ENCODE data around the gene LARGE1.
"Not testable (repeated sequence)": the region's sequence is repeated elsewhere in the genome, so short reads cannot be mapped to it uniquely, and the experiment has no call there.

LARGE1 gene

GRCh38 chr22:33385611-33386010, 534.7 kb downstream of the LARGE1 start:
- no peak for DNase-seq (ENCODE audit: low read depth in 2 of 3, low spot score in 1 of 3)

DNA sequence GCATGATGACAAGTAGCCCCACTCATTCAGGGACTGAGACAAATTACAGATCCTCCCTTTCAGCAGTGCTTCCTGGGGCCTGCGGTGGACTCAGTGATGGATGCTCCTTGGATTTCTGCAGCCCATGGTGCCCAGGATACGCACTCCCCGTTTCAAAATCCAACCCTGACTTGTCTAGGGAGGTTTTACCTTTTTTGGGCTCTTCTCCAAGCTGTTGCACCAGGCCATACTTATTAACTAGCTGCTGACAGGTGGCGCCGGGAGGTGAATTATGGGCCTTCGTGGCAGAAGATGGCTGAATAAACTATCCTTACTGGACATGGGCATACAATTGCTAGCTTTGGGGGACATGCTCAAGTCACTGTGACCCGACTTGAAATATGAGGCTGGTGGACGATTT, 537.8 kb downstream of the LARGE1 start:
- DNase-seq (ENCODE audit: low read depth in 2 of 3, low spot score in 1 of 3) = no peak

DNA sequence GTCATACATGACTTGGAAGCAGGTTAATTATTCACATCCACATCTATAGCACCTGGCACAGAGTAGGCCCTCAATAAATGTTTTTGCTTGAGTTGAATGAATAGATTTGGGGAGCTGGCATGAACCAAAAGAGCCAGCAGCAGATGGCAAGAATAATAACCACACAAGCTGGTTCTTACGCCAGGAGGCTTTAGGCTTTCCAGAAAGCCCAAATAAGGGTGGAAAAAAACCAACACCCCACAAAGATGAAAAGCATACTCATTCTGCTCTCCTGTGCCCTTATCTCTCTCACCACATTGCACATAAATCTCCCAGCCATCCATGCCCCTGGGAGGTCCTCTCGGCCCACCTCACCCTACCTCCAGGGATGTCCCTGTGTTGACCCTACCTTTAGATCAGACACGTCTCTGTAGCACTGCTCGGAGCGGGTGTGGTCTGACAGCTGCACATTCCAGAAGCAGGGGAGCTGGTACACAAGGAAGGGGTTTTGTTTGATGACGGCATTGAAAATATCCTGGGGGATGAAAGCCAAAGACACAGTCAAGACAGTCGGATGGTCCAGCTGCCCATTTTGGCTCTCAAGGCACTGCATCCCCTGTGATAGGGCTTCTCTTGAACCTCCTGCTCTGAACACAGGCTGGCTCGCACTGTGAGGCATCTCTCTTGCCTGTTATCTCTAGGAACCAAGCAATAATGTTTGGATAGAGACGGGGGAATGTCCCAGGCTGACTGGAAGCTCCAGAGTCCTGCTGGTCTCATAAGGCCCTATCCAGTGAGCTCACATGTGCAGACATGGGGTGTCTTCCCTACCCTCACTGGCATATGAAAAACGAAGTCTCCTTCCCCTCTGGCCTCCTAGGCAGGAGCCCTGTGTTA, 538.5 kb downstream of the LARGE1 start:
- no peak for DNase-seq (ENCODE audit: low read depth in 2 of 3, low spot score in 1 of 3)

DNA sequence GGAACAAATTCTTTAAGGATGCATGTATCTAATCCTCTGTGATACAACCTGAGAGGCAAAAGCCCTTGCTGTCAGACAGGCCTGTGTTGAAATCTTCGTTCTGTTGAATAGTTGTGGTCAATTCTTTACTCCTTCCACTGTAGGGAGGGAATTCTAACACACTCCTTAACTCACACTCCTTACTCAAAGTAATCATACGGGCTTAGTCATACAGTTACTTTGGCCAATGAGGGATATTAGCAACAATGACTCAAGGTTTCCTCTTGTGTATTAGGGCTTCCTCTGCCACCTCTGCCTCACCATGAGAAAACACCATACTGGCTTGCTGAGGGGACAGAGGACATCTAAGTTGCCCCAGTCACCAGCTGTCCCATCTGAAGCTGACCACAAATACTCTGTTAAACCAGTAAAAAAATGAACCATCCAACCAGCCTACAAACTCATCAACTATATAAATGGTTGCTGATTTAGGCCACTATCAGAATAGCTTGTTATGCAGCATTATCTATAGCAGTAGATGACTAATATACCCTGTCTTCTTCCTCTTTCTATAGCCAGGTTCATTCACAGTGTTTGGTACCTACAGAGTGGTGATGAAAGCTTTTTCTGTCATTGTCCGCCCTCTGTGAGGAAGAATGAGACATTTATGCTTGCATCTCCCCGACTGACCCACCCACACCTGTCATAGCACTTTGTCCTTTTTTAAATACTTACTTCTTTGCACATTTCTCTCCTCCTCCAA, 539.3 kb downstream of the LARGE1 start:
- DNase-seq (ENCODE audit: low read depth in 2 of 3, low spot score in 1 of 3) = no peak

DNA sequence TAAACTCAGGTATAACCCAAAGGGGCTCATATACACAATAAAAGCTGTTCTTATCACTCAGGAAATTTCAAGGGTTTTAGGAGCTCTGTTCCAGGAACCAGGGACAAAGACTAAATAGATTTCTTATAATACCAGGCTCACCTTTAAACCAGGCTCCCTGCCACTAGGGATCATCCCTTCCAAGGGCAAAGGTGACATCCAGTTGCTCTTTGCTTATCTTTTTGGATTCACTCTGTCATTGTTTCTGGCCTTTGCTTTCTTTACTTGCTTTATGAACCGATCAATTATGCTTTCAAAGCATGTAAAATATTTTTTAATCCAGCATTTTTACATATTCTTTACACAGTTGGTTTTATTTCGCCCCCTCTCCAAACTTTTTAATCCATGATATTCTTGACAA, 540.4 kb downstream of the LARGE1 start:
- no peak for DNase-seq (ENCODE audit: low read depth in 2 of 3, low spot score in 1 of 3)

DNA sequence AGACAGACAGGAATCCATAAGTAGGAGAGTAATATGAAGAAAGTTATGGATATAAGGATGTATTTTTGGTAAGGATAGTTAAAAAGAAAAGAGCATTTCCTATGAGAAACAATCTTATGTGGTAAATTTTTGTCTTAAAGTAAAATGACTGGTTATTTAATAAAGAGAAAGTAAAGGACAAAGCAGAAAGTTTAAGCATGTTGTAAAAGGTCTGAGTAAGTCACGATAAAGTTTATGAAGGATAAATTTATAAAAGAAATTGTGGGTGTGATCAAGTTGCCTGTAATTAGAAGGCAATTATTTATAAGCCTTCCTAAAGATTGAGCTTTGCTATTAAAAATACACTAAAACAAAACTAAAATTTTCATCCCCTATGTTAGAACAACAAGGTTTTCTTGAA, 547.4 kb downstream of the LARGE1 start:
- DNase-seq (ENCODE audit: low read depth in 2 of 3, low spot score in 1 of 3) = no peak

DNA sequence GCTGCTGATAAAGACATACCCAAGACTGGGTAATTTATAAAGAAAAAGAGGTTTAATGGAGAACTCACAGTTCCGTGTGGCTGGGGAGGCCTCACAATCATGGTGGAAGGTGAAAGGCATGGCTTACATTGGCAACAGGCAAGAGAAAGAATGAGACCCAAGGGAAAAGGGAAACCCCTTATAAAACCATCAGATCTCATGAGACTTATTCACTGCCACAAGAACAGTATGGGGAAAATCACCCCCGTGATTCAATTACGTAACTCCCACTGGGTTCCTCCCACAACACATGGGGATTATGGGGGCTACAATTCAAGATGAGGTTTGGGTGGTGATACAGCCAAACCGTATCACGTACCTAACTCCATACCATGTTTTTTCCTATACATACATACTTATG, 557.0 kb downstream of the LARGE1 start:
- DNase-seq (ENCODE audit: low read depth in 2 of 3, low spot score in 1 of 3) = not testable (repeated sequence)

DNA sequence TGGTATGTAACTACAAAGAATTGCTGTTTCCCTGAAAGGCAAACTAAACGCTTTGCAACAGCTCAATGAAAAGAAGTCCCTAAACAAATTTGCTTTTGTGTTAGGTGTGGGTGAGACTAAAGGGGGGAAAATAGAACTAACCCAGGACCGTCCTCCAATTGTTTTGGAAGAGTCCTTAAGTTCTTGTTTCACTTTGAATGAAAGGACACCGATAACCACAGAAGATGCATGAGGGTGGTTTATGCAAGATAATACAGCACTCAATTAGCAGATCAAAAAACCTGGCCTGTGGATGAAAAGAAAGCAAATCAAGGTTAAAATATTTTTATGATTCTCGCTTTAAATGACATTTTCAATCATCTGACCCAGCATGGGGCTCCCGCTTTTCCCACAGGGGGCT, 557.6 kb downstream of the LARGE1 start:
- DNase-seq (ENCODE audit: low read depth in 2 of 3, low spot score in 1 of 3) = no peak

DNA sequence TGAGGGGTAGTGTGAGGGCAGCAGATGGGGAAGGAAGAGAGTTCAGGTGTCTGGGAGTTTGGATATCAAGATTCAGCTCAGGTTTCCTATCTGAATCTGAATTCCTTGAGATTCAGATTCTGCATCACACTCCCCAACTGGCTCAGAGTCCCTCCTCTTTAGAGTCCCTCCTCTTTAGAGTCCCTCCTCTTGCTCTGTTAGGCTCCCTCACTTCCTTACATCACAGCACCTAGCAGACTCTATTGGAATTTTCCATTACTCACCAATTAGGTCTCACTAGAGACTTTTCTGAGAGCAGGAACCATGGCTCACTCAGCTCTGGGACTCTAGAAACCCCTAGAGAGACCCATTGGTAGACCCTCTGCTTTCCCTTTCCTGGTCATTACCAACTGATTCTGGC, 558.7 kb downstream of the LARGE1 start:
- DNase-seq (ENCODE audit: low read depth in 2 of 3, low spot score in 1 of 3) = no peak

DNA sequence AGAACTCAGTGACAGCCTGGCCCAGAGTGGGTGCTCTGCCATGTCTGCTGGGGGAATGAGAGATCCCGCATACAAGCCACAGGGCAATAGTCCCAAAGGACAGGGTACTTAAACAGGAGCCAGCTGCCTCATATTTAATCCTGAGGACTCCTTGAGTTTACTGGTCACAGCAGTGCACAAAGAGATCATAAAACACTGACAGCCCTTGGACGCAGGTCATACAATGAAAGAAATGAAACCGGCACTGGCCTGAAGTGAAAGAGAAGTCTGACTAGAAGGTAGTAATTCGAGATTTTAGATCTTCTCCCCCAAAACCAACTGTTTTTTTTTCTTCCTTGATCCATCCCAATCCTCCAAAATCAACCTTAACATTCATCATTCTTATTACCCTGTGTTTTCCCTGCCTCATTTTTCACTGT, 562.3 kb downstream of the LARGE1 start:
- DNase-seq (ENCODE audit: low read depth in 2 of 3, low spot score in 1 of 3) = no peak

DNA sequence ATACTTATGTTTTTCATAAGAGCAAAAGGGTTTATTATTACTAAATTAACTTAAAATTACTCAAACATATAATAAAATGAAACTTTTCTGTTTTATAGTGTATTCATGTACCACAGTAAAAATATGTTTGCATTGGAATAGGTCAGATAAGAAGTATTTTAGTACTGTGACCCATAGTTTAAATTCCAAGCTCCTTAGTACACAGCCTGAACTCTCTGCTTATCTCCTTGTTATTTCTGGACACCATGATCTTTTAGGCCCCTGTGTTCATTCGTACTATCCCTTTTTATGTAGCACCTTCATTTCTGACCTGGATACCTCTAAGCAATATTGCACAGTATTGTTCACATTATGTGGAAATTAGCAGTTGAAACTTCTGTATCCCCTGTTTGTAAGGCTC, 565.3 kb downstream of the LARGE1 start:
- no peak for DNase-seq (ENCODE audit: low read depth in 2 of 3, low spot score in 1 of 3)

- DNase-seq (ENCODE audit: low read depth in 2 of 3, low spot score in 1 of 3) = no peak
Observed at GRCh38 chr22:33353502-33353901, 566.8 kb downstream of the LARGE1 start.

DNA sequence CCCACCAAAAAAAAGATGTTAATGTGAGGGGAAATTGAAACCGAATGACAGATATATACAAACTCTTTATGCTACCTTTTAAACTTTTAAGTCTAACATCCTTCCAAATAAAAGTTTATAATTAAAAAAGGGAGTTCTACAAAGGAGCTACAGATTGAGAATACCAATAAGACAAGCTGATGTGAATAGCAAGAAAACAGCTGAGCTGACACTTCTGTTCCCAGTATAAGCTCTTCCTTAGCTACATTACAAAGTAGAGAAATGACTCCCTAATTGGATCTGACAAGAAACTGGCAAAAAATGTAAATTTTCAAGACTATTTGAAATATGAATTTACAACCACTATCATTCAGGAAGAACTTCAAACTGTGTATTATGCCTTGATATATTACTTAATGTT, 567.5 kb downstream of the LARGE1 start:
- no peak for DNase-seq (ENCODE audit: low read depth in 2 of 3, low spot score in 1 of 3)

DNA sequence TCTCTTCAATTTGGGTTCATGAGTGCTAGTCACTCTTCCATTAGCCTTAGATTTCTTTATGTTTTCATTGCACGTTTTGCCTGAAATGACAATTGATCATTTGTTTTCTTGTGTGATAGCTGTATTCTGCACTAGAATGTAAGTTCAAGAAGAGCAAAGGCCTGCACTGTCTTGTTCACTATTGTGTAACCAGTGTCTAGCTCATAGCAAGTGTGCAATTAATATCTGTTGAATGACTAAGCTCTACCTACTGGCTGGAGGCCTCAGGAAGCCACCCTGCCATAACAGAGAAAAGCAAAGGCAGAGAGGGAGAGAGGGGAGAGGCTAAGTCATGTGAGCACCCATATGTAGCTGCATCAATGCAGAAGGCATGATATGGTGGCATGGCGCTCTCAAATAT, 569.3 kb downstream of the LARGE1 start:
- DNase-seq (ENCODE audit: low read depth in 2 of 3, low spot score in 1 of 3) = no peak

DNA sequence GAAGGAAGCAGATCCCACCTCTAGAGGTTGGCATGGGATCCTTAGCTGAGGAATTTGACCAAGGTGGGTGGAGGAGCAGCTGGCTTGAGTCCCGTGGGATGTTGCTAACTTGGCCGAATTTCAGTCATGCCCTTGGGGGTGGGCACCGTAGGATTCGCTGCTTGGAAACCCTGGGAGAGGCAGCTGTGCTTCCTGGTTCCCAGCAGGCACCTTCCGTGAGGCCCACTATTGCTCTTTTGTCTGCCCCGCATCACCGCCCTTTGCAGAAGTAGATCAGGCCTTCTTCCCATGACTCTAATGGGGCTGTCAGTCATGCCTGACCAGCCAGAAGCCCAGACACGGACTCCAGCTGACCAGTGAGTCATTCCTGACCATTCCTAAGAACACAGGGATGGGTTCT, 569.8 kb downstream of the LARGE1 start:
- DNase-seq (ENCODE audit: low read depth in 2 of 3, low spot score in 1 of 3) = no peak

GRCh38 chr22:33347002-33347401, 573.3 kb downstream of the LARGE1 start:
- no peak for DNase-seq (ENCODE audit: low read depth in 2 of 3, low spot score in 1 of 3)

DNA sequence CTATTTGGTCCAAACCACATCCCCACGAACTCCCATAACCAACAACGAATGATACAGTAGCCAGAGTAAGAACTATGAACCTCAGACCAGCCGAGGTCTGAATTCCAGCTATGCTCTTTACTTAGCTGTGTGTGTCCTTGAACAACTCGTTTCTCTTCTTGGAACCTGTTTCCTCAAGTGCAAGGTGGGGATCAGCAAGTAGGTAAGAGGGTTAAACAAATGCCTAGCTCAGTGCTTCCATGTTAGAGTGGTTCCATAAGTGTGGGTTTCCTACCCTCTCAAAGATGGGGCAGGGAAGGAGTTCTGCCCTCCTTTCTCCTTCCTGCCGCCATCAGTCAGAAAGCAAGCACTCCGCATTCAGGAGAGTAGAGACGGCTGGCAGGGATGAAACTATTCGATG, 578.7 kb downstream of the LARGE1 start:
- DNase-seq (ENCODE audit: low read depth in 2 of 3, low spot score in 1 of 3) = no peak

GRCh38 chr22:33337524-33337923, 582.8 kb downstream of the LARGE1 start:
- no peak for DNase-seq (ENCODE audit: low read depth in 2 of 3, low spot score in 1 of 3)

GRCh38 chr22:33335611-33336279, 584.5 kb downstream of the LARGE1 start:
- no peak for DNase-seq (ENCODE audit: low read depth in 2 of 3, low spot score in 1 of 3)

GRCh38 chr22:33332538-33332937, 587.7 kb downstream of the LARGE1 start:
- DNase-seq (ENCODE audit: low read depth in 2 of 3, low spot score in 1 of 3) = no peak

- no peak for DNase-seq (ENCODE audit: low read depth in 2 of 3, low spot score in 1 of 3)
Observed at GRCh38 chr22:33331017-33331416, 589.3 kb downstream of the LARGE1 start.

DNA sequence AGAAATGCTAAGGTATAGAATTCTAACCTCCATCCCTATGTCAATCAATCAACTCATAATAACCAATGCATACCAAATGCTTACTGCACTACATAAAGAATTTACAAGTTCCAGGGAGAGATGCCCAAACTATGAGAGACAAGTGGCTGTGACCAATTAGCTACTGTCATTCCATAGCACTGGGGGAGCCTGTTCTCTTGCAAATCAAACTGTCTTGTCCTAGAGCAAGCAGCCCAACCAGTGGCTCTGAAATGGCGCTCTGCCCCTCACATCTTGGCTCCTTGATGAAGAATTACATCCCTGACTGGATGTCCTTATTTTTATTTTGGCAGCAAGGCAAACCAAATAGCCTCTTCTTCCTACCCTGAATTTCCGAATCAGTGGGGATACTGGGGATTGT, 589.7 kb downstream of the LARGE1 start:
- no peak for DNase-seq (ENCODE audit: low read depth in 2 of 3, low spot score in 1 of 3)
